ENCODE results near the gene CRLF1.

CRLF1 gene

GRCh38 chr19:18590273-18591272 is 16.0 kb downstream of the CRLF1 start:
- H3K36me3 ChIP-seq (ENCODE audit: control insufficient read depth, insufficient read depth, low read length): 0 out of 2 replicates have a peak, but pooled peaks cover 3% of the 10 kb centered on the region
- WGBS (ENCODE audit: insufficient coverage, insufficient read length): no CpG with 5 or more reads among the region's 40 CpGs
- peak; percentile 99 for DNase-seq (ENCODE audit: low read depth, low spot score)
- H3K27ac ChIP-seq (ENCODE audit: low read length): no peak overlapping the region
- H3K9me3 ChIP-seq (ENCODE audit: control insufficient read depth, insufficient read depth, low read length): no peaks in the 10 kb centered on the region
- no peaks in the 10 kb centered on the region for H3K27me3 ChIP-seq (ENCODE audit: control insufficient read depth, insufficient read depth, low read length)
- H3K4me1 ChIP-seq (ENCODE audit: control insufficient read depth, insufficient read depth, low read length): peaks cover 13% of the 10 kb centered on the region
- peak overlapping the region; percentile 15; the same call in 1 of the 2 replicates for H3K4me3 ChIP-seq (ENCODE audit: low read length)

- H3K27ac ChIP-seq (ENCODE audit: low read length): no peak overlapping the region
- no peaks in the 10 kb centered on the region for H3K9me3 ChIP-seq (ENCODE audit: control insufficient read depth, insufficient read depth, low read length)
- no CpG with 5 or more reads among the region's 52 CpGs for WGBS (ENCODE audit: insufficient coverage, insufficient read length)
- H3K36me3 ChIP-seq (ENCODE audit: control insufficient read depth, insufficient read depth, low read length): 0 out of 2 replicates have a peak, but pooled peaks cover 3% of the 10 kb centered on the region
- peak overlapping the region; percentile 81; the same call in 1 of the 2 replicates for H3K4me3 ChIP-seq (ENCODE audit: low read length)
- DNase-seq (ENCODE audit: low read depth, low spot score): no peak
- no peaks in the 10 kb centered on the region for H3K27me3 ChIP-seq (ENCODE audit: control insufficient read depth, insufficient read depth, low read length)
- H3K4me1 ChIP-seq (ENCODE audit: control insufficient read depth, insufficient read depth, low read length): peaks cover 7% of the 10 kb centered on the region; the same call in 1 of the 2 replicates
Observed at GRCh38 chr19:18589380-18590272, 17.0 kb downstream of the CRLF1 start.

- H3K4me3 ChIP-seq (ENCODE audit: low read length): peak within 1 kb of the TSS; percentile 81
- H3K27me3 ChIP-seq (ENCODE audit: control insufficient read depth, insufficient read depth, low read length): no peaks in the 10 kb centered on the region
- no peak for DNase-seq (ENCODE audit: low read depth, low spot score)
- H3K36me3 ChIP-seq (ENCODE audit: control insufficient read depth, insufficient read depth, low read length): 0 out of 2 replicates have a peak, but pooled peaks cover 3% of the 10 kb centered on the region
- H3K4me1 ChIP-seq (ENCODE audit: control insufficient read depth, insufficient read depth, low read length): peaks cover 7% of the 10 kb centered on the region; the same call in 1 of the 2 replicates
- no CpG with 5 or more reads among the region's 72 CpGs for WGBS (ENCODE audit: insufficient coverage, insufficient read length)
- H3K27ac ChIP-seq (ENCODE audit: low read length): no peak within 1 kb of the TSS
- H3K9me3 ChIP-seq (ENCODE audit: control insufficient read depth, insufficient read depth, low read length): no peaks in the 10 kb centered on the region
Observed at GRCh38 chr19:18588611-18589379, 17.8 kb downstream of the CRLF1 start, which contains the start of gene REX1BD. REX1BD (plus strand) TSS chr19:18588798; CDS start chr19:18588802, 4 bp downstream.

GRCh38 chr19:18587962-18588610 is 18.5 kb downstream of the CRLF1 start:
- Histone ChIP-seq H3K36me3 (ENCODE audit: control insufficient read depth, insufficient read depth, low read length) (0 out of 2 replicates have a peak, but pooled peaks cover 3% of the 10 kb centered on the region), H3K27me3 (ENCODE audit: control insufficient read depth, insufficient read depth, low read length) (no peaks in the 10 kb centered on the region), H3K27ac (ENCODE audit: low read length) (no peak overlapping the region), H3K9me3 (ENCODE audit: control insufficient read depth, insufficient read depth, low read length) (no peaks in the 10 kb centered on the region), H3K4me1 (ENCODE audit: control insufficient read depth, insufficient read depth, low read length) (peaks cover 4% of the 10 kb centered on the region; the same call in 1 of the 2 replicates), H3K4me3 (ENCODE audit: low read length) (peak overlapping the region; percentile 81; the same call in 1 of the 2 replicates)
- WGBS (ENCODE audit: insufficient coverage, insufficient read length): no CpG with 5 or more reads among the region's 16 CpGs
- no peak for DNase-seq (ENCODE audit: low read depth, low spot score)

GRCh38 chr19:18587561-18587960 is 19.0 kb downstream of the CRLF1 start:
- H3K27ac ChIP-seq (ENCODE audit: low read length): no peak overlapping the region
- no CpG with 5 or more reads among the region's 12 CpGs for WGBS (ENCODE audit: insufficient coverage, insufficient read length)
- H3K4me1 ChIP-seq (ENCODE audit: control insufficient read depth, insufficient read depth, low read length): peaks cover 4% of the 10 kb centered on the region; the same call in 1 of the 2 replicates
- DNase-seq (ENCODE audit: low read depth, low spot score): no peak
- H3K27me3 ChIP-seq (ENCODE audit: control insufficient read depth, insufficient read depth, low read length): no peaks in the 10 kb centered on the region
- H3K36me3 ChIP-seq (ENCODE audit: control insufficient read depth, insufficient read depth, low read length): 0 out of 2 replicates have a peak, but pooled peaks cover 3% of the 10 kb centered on the region
- H3K9me3 ChIP-seq (ENCODE audit: control insufficient read depth, insufficient read depth, low read length): no peaks in the 10 kb centered on the region
- H3K4me3 ChIP-seq (ENCODE audit: low read length): no peak overlapping the region

GRCh38 chr19:18586306-18586705 is 20.3 kb downstream of the CRLF1 start:
- WGBS (ENCODE audit: insufficient coverage, insufficient read length): no CpG with 5 or more reads among the region's 2 CpGs
- Histone ChIP-seq H3K36me3 (ENCODE audit: control insufficient read depth, insufficient read depth, low read length) (0 out of 2 replicates have a peak, but pooled peaks cover 3% of the 10 kb centered on the region), H3K9me3 (ENCODE audit: control insufficient read depth, insufficient read depth, low read length) (no peaks in the 10 kb centered on the region), H3K27ac (ENCODE audit: low read length) (no peak overlapping the region), H3K4me3 (ENCODE audit: low read length) (no peak overlapping the region), H3K4me1 (ENCODE audit: control insufficient read depth, insufficient read depth, low read length) (peaks cover 4% of the 10 kb centered on the region; the same call in 1 of the 2 replicates), H3K27me3 (ENCODE audit: control insufficient read depth, insufficient read depth, low read length) (no peaks in the 10 kb centered on the region)
- no peak for DNase-seq (ENCODE audit: low read depth, low spot score)

- H3K4me1 ChIP-seq (ENCODE audit: control insufficient read depth, insufficient read depth, low read length): no peaks in the 10 kb centered on the region
- no CpG with 5 or more reads among the region's 7 CpGs for WGBS (ENCODE audit: insufficient coverage, insufficient read length)
- no peaks in the 10 kb centered on the region for H3K27me3 ChIP-seq (ENCODE audit: control insufficient read depth, insufficient read depth, low read length)
- H3K4me3 ChIP-seq (ENCODE audit: low read length): no peak overlapping the region
- H3K27ac ChIP-seq (ENCODE audit: low read length): no peak overlapping the region
- DNase-seq (ENCODE audit: low read depth, low spot score): no peak
- no peaks in the 10 kb centered on the region for H3K9me3 ChIP-seq (ENCODE audit: control insufficient read depth, insufficient read depth, low read length)
- H3K36me3 ChIP-seq (ENCODE audit: control insufficient read depth, insufficient read depth, low read length): peaks cover 4% of the 10 kb centered on the region
Observed at GRCh38 chr19:18580311-18580710, 26.3 kb downstream of the CRLF1 start.

- Histone ChIP-seq H3K27me3 (ENCODE audit: control insufficient read depth, insufficient read depth, low read length) (no peaks in the 10 kb centered on the region), H3K9me3 (ENCODE audit: control insufficient read depth, insufficient read depth, low read length) (no peaks in the 10 kb centered on the region), H3K4me3 (ENCODE audit: low read length) (no peak overlapping the region), H3K27ac (ENCODE audit: low read length) (no peak overlapping the region), H3K36me3 (ENCODE audit: control insufficient read depth, insufficient read depth, low read length) (peaks cover 18% of the 10 kb centered on the region), H3K4me1 (ENCODE audit: control insufficient read depth, insufficient read depth, low read length) (peaks cover 5% of the 10 kb centered on the region; the same call in 1 of the 2 replicates)
- no CpG with 5 or more reads among the region's 21 CpGs for WGBS (ENCODE audit: insufficient coverage, insufficient read length)
- DNase-seq (ENCODE audit: low read depth, low spot score): no peak
Observed at GRCh38 chr19:18577365-18577914, 29.2 kb downstream of the CRLF1 start.

- H3K27ac ChIP-seq (ENCODE audit: low read length): no peak overlapping the region
- H3K27me3 ChIP-seq (ENCODE audit: control insufficient read depth, insufficient read depth, low read length): no peaks in the 10 kb centered on the region
- WGBS (ENCODE audit: insufficient coverage, insufficient read length): no CpG with 5 or more reads among the region's 8 CpGs
- DNase-seq (ENCODE audit: low read depth, low spot score): no peak
- H3K9me3 ChIP-seq (ENCODE audit: control insufficient read depth, insufficient read depth, low read length): no peaks in the 10 kb centered on the region
- peaks cover 5% of the 10 kb centered on the region; the same call in 1 of the 2 replicates for H3K4me1 ChIP-seq (ENCODE audit: control insufficient read depth, insufficient read depth, low read length)
- no peak overlapping the region for H3K4me3 ChIP-seq (ENCODE audit: low read length)
- peaks cover 18% of the 10 kb centered on the region for H3K36me3 ChIP-seq (ENCODE audit: control insufficient read depth, insufficient read depth, low read length)
Observed at GRCh38 chr19:18576383-18576782, 30.2 kb downstream of the CRLF1 start.
